Measurements from ENCODE around the gene BCL11A.

DNA sequence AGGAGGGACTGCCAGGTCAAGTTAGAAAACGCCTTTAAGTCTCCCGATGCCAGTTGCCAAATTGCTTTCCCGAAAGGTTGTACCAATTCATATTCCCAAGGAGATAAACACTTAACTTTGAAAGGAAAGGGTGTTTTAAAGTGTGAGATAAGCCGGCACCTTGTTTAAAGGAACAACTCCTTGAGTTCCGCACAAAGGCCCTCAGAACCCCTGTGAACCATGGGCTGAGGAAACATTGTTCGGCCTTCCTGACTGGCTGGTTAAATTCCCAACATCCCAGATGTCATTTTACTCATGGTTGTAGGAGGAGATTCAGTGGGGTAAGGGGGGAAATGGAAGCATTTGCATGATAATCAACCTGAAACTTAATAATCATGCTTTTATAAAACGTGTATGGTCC is 126.6 kb downstream of the BCL11A start:
- TF ChIP-seq, protein P1, sequence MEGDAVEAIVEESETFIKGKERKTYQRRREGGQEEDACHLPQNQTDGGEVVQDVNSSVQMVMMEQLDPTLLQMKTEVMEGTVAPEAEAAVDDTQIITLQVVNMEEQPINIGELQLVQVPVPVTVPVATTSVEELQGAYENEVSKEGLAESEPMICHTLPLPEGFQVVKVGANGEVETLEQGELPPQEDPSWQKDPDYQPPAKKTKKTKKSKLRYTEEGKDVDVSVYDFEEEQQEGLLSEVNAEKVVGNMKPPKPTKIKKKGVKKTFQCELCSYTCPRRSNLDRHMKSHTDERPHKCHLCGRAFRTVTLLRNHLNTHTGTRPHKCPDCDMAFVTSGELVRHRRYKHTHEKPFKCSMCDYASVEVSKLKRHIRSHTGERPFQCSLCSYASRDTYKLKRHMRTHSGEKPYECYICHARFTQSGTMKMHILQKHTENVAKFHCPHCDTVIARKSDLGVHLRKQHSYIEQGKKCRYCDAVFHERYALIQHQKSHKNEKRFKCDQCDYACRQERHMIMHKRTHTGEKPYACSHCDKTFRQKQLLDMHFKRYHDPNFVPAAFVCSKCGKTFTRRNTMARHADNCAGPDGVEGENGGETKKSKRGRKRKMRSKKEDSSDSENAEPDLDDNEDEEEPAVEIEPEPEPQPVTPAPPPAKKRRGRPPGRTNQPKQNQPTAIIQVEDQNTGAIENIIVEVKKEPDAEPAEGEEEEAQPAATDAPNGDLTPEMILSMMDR (IDR thresholded peaks at IDR 0.05), result no peak
- TF ChIP-seq POLR2A (IDR thresholded peaks at IDR 0.05), result no peak

All from esophagus squamous epithelium (tissue), 4 donors.